ENCODE data around the gene RINL. TPM values are rescaled to one million over a fixed set of nuclear protein-coding genes. Genes with fewer than 3 reads are reported as not detected.
"Not testable (repeated sequence)": the region's sequence is repeated elsewhere in the genome, so short reads cannot be mapped to it uniquely, and the experiment has no call there.

RINL gene
- total RNA-seq, 1 donor from 2014 or later = 8.3 TPM

DNA sequence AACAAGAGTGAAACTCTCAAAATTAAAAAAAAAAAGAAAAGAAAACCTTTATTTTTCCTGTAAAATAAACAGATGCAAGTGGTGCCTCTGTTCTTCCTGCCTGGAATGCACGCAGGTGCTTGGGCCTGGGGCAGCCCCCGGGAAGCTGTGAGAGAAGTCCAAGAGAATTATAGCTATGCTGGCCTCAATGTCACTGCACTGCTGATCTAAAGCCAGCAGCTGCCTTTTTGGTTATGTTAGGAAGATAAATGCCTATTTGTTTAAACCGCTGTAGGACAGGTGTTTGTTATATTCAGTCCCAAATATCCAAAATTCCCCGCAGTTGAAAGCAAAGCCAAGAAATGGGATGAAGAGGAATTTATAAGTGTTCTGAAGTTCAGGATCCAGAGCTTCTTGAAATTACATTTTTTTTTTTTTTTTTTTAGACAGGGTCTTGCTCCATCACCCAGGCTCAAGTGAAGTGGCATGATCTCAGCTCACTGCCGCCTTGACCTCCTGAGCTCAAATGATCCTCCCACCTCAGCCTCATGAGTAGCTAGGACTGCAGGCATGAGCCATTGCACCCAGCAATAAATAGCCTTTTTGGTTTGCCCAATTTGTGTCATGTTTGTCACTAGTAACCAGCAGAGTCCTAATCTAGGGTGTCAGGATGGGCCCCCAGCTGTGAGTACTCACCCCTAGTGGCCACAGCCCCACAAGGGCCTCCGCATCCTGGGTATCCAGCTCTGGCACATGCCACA lies 2.2 kb downstream of the RINL start:
- Histone ChIP-seq H3K27ac (no peak overlapping the region), H3K36me3 (peaks cover 18% of the 10 kb centered on the region), H3K4me1 (peaks cover 19% of the 10 kb centered on the region), H3K4me3 (no peak overlapping the region), H3K27me3 (ENCODE audit: low read depth) (no peaks in the 10 kb centered on the region), H3K9me3 (no peaks in the 10 kb centered on the region)
- TF ChIP-seq, protein P1, sequence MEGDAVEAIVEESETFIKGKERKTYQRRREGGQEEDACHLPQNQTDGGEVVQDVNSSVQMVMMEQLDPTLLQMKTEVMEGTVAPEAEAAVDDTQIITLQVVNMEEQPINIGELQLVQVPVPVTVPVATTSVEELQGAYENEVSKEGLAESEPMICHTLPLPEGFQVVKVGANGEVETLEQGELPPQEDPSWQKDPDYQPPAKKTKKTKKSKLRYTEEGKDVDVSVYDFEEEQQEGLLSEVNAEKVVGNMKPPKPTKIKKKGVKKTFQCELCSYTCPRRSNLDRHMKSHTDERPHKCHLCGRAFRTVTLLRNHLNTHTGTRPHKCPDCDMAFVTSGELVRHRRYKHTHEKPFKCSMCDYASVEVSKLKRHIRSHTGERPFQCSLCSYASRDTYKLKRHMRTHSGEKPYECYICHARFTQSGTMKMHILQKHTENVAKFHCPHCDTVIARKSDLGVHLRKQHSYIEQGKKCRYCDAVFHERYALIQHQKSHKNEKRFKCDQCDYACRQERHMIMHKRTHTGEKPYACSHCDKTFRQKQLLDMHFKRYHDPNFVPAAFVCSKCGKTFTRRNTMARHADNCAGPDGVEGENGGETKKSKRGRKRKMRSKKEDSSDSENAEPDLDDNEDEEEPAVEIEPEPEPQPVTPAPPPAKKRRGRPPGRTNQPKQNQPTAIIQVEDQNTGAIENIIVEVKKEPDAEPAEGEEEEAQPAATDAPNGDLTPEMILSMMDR (IDR thresholded peaks at IDR 0.05) = no peak
- intact Hi-C loops (cut with DNase I) = no loop called here
- no peak for ATAC-seq
- DNase-seq = no peak

DNA sequence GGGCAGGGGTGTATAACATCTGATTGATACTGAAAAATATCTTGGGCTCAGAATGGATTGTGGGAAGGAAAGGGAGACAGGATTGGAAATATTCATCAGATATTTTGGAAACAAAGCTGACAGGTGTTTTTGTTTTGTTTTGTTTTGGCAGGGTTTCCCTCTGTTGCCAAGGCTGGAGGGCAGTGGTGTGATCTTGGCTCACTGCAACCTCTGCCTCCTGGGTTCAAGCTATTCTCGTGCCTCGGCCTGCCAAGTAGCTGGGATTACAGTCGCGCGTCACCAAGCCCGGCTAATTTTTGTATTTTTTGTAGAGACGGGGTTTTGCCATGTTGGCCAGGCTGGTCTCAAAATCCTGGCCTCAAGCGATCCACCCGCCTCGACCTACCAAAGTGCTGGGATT lies 4.7 kb downstream of the RINL start:
- intact Hi-C loops (cut with DNase I); H3K9me3 ChIP-seq; ATAC-seq; DNase-seq; H3K36me3 ChIP-seq; H3K4me3 ChIP-seq; H3K27ac ChIP-seq; H3K27me3 ChIP-seq (ENCODE audit: low read depth): not testable (repeated sequence)
- H3K4me1 ChIP-seq = peaks cover 33% of the 10 kb centered on the region

DNA sequence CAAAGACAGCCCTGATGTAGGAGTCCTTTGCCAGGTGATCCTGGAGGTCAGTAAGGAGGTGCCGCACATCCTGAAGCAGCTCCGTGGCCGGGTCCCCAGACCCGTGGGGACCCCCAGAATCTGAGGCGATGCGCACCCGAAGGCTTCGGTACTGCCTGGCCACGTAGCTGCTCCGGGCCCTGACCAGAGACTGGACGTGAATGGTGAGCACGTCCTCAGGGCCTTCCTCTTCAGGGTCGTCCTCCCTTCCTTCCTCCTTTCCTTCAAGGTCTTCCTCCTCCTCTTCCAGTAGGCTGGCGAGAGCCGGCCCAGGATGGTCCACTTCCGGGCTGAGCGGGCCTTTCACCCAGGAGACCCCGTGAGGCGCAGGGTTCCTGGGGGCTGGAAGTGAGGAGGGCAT lies 7.5 kb downstream of the RINL start:
- Histone ChIP-seq H3K9me3 (no peaks in the 10 kb centered on the region), H3K4me3 (peak overlapping the region; percentile 60), H3K36me3 (no peaks in the 10 kb centered on the region), H3K27me3 (ENCODE audit: low read depth) (no peaks in the 10 kb centered on the region), H3K4me1 (peaks cover 18% of the 10 kb centered on the region), H3K27ac (peak overlapping the region; percentile 65)
- DNase-seq (no peak), ATAC-seq (peak; percentile 1 to 2)
- intact Hi-C loops (cut with DNase I) = no loop called here
- TF ChIP-seq, protein P1 (IDR thresholded peaks at IDR 0.05) = no peak

DNA sequence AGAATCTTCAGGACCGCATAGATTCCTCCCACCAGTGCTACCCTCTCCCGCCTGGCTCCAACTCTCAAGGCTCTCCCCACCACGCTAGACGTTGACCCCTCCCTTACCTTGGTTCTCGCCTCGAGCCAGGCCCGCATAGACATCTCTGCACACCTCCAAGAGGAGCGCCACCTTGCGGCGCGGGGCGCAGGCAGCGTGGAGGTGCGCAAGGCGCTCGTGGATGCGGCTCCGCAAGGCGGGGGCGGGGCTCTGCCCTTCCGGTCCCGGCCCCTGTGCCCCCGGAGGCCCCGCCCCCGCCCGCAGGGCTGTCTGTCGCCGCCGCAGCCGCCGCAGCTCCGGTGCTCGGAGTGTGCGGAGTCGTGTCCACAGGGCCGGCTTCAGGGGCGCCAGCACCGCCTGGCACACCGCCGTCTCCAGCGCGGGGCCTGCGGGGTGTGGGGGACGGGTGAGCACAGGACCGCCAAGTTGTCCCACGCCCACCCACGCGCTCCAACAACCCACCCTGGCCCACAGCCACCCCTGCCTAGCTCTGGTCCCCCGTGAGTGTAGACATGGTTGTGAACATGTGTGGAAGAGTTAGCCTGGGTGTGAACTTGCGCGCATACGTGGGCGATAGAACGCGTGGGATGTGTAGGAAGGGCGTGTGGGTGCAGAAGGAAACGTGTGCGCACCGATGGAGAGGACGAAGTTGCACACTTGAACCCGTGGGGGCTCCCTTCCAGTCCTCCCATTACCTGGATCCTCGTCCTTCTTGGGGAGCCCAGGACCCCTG lies 8.1 kb downstream of the RINL start:
- peaks cover 23% of the 10 kb centered on the region for H3K4me1 ChIP-seq
- DNase-seq = peak; percentile 95
- ATAC-seq = peak; percentile 97 to 98
- H3K36me3 ChIP-seq = no peaks in the 10 kb centered on the region
- intact Hi-C loops (cut with DNase I) = no loop called here
- H3K27ac ChIP-seq = peak overlapping the region; percentile 65
- H3K4me3 ChIP-seq = peak overlapping the region; percentile 60
- TF ChIP-seq, protein P1 (IDR thresholded peaks at IDR 0.05) = peak; percentile 90
- no peaks in the 10 kb centered on the region for H3K9me3 ChIP-seq
- no peaks in the 10 kb centered on the region for H3K27me3 ChIP-seq (ENCODE audit: low read depth)

DNA sequence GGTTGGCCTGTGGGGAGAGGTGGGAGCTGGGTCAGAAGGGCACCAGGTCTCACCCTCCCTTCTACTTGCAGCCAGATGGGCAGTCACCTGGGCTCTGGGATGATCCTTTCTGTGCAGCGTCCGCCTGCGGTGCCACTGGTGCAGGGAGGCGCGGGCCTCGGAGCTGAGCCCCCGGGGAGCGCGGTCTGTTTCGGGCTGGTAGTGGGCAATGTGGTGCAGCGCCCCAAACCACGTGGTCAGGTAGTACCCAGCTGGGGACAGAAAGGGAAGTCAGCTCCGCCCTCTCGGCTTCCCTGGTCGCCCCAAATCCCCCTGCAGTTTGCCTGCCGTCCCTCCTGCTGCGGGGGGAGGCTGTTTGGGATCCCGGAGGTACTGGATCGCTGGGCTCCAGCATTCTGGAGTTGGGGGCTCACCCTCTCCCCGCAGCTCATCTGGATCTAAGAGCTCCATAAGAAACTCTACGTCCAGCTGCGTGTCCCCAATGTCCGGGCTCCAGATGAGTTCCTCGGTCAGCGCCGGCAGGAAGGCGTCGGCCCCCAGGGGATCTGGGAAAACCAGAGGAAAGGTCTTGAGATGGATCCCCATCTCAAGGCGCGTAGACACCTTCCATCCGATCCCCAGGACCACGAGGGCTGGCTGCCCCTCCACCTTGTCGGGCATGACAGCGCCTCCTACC lies 8.8 kb downstream of the RINL start:
- peaks cover 30% of the 10 kb centered on the region for H3K4me1 ChIP-seq
- no peak for DNase-seq
- peak overlapping the region; percentile 65 for H3K27ac ChIP-seq
- ATAC-seq = peak; percentile 25 to 31
- peak overlapping the region; percentile 60 for H3K4me3 ChIP-seq
- H3K9me3 ChIP-seq = no peaks in the 10 kb centered on the region
- intact Hi-C loops (cut with DNase I) = no loop called here
- no peaks in the 10 kb centered on the region for H3K27me3 ChIP-seq (ENCODE audit: low read depth)
- TF ChIP-seq, protein P1 (IDR thresholded peaks at IDR 0.05) = no peak
- no peaks in the 10 kb centered on the region for H3K36me3 ChIP-seq

All from lower lobe of right lung (tissue), 2 donors.